GM12873 (cell line): ENCODE measurements around the gene HTR1B.

Source experiments
- TF ChIP-seq, protein P1 (sequence below): IDR thresholded peaks from 2 replicates; pipeline ENCODE4 v1.5.1; 2012; ENCODE audit warnings: low read depth, mild to moderate bottlenecking, moderate library complexity, low read length, control low read depth; ENCODE audit not compliant: insufficient read depth; ENCODE audit errors: missing control alignments

Gene HTR1B

DNA sequence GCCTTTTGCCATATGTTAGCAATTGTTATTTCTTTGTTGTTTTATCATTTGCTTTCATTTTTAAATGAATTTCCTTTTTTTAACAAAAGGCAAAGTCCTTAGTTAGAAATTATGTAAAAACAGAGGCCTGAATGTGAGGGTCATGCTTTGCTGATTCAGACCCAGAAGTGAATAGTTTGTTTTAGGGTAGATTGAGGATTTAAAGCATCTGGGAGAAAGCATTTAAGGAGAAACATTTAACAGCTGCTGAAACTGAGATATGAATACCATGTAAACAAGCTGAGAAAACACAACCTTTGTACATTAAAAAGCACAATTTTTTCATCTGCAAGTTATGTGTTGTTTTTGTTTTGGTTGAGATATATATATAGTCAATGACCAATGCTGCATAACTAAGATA, 8.0 kb downstream of the HTR1B start:
- TF ChIP-seq, protein P1, sequence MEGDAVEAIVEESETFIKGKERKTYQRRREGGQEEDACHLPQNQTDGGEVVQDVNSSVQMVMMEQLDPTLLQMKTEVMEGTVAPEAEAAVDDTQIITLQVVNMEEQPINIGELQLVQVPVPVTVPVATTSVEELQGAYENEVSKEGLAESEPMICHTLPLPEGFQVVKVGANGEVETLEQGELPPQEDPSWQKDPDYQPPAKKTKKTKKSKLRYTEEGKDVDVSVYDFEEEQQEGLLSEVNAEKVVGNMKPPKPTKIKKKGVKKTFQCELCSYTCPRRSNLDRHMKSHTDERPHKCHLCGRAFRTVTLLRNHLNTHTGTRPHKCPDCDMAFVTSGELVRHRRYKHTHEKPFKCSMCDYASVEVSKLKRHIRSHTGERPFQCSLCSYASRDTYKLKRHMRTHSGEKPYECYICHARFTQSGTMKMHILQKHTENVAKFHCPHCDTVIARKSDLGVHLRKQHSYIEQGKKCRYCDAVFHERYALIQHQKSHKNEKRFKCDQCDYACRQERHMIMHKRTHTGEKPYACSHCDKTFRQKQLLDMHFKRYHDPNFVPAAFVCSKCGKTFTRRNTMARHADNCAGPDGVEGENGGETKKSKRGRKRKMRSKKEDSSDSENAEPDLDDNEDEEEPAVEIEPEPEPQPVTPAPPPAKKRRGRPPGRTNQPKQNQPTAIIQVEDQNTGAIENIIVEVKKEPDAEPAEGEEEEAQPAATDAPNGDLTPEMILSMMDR = no peak

DNA sequence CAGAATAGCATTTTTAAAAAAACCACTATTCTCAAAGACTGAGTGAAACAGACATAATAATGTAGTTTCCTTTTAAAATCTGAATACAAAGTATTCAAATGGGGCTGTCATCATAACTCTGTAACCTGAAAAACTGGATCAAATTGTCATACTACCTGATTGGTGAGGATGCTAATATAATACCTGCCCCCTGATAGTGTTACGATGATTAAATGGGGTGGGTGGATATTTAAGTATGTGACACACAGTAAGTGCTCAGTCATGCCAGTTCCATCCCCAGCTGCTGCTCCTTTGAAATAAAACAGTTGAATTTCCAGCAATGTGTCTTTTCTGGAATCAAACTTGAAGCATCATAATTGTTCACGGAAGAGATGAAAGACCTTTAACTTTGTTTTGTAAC, 8.9 kb downstream of the HTR1B start:
- TF ChIP-seq, protein P1 = no peak

- TF ChIP-seq, protein P1 = no peak
These were observed 11.8 kb downstream of the HTR1B start for GRCh38 chr6:77451466-77451865.

GRCh38 chr6:77450924-77451323, 12.4 kb downstream of the HTR1B start:
- TF ChIP-seq, protein P1 = no peak

DNA sequence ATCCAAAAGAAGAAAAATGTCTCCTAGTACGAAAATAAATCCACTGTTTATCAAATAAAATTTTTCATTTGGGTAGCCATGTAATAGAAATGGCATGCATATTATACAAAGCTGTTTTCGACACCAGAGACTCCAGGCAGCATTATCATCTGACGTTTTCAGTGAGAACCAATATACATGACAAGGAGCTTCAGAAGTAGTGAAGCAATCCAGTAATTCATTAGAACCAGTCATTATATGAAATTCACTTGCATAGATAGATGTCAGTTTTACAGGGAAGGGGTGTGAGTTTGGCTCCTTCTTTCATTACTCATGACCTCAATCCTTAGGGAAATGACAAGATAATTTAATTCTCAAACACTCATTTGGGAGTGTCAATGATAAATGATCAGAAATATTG, 14.7 kb downstream of the HTR1B start:
- TF ChIP-seq, protein P1 = no peak

- TF ChIP-seq, protein P1 = no peak
These were observed 16.0 kb downstream of the HTR1B start for GRCh38 chr6:77447254-77447653.

- TF ChIP-seq, protein P1 = no peak
These were observed 17.0 kb downstream of the HTR1B start for GRCh38 chr6:77446249-77446648.
